Activated CD4-positive, alpha-beta T cell treated with anti-CD3 and anti-CD28 coated beads, Interleukin-2, amount 50 U/mL, for 48 hours (primary cell): Measurements from ENCODE around the gene NTNG2.
"Not testable (repeated sequence)": the region's sequence is repeated elsewhere in the genome, so short reads cannot be mapped to it uniquely, and the experiment has no call there.

Experiments used
- DNase-seq, 2 experiments: peaks; one replicate each; pipeline ENCODE4 v3.0.0-alpha.2; 2020

NTNG2 gene, protein sequence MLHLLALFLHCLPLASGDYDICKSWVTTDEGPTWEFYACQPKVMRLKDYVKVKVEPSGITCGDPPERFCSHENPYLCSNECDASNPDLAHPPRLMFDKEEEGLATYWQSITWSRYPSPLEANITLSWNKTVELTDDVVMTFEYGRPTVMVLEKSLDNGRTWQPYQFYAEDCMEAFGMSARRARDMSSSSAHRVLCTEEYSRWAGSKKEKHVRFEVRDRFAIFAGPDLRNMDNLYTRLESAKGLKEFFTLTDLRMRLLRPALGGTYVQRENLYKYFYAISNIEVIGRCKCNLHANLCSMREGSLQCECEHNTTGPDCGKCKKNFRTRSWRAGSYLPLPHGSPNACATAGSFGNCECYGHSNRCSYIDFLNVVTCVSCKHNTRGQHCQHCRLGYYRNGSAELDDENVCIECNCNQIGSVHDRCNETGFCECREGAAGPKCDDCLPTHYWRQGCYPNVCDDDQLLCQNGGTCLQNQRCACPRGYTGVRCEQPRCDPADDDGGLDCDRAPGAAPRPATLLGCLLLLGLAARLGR

DNA sequence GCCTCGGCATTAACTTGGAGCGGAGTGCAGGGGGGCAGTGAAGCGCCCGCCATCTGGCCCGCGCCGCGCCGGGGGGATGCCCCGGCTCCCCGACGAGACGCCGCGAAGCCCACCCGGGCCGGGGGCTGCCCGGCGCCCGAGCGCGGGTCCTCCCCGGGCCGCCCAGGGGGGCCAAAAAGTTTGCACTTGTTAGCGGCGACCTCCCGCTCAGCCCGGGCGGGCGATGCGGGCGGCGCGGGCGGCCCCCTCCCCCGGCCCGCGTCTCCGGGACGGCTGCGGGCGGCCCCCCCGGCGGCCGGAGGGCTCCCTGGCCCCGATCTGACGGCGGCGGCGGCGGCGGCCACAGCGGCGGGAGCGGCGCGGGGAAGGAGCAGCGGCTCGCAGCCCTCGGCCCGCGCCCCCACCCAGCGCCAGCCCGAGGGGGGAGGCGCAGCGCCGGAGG lies at the start of gene NTNG2:
NTNG2 (plus strand) TSS at position 316 of the 442 bp plus-strand sequence. CDS start 4,774 bp downstream, outside the sequence.
- no peak for DNase-seq

DNA sequence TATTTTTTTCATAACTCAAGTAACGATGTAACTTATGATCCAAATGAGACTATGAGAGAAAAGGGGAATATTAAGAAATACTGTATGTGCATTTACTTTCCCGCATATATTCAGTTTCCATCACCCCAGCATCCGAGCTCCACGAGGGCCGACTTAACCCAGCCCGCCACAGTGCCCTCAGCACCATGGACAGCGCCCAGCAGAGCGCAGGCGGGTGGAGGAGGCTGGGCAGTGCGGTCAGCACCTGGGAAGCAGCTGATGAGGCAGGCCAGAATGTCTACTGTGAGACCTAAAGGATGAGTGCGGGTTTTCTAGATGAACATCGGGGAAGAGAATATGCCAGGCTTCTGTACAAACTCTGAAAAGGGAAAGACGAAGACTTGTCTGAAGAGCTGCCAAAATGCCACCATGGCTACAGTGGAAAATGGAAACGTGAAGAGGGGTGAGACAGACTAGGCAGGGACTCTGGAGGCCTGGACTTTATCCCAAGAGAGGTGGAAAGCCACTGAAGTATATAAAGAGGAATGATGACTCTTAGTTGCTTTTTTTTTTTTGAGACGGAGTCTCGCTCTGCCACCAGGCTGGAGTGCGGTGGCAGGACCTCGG lies 47.7 kb upstream of the NTNG2 start:
- DNase-seq = peak; percentile 44 to 47

DNA sequence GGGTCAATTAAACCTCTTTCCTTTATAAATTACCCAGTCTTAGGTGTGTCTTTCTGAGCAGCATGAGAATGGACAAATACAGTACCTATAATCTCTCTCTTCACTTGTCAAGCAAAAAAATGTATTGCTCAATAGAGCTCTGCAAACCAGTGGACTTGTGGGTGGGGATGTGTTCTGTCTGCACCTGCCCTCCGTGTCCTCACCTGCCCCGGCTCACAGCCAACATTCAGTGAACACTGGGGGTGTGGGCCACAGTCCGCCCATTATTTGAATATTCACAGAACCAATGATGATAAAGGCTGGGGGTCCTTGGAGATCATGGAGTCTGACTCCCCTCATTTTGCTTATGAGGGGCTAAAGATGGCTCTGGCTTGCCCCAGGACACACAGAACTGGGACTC lies 45.3 kb upstream of the NTNG2 start:
- DNase-seq = no peak

DNA sequence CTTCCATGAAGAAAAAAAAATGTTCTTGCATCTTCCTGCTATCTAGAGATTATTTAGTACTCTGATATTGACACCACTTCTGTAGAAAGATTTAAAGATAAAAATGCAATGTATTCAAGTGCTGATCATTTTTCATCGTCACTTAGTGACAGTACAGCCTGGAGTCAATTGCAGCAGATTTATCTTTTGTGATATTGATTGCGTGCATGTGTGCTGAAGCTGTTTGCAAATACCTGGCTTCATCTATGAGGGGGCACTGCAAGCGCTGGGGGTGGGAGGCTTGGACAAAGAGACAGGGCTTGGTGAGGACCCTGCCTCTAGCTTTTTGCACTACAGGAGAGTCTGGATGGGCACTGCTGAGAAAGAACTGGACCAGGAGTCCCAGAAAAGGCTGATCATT lies 44.2 kb upstream of the NTNG2 start:
- DNase-seq = no peak

DNA sequence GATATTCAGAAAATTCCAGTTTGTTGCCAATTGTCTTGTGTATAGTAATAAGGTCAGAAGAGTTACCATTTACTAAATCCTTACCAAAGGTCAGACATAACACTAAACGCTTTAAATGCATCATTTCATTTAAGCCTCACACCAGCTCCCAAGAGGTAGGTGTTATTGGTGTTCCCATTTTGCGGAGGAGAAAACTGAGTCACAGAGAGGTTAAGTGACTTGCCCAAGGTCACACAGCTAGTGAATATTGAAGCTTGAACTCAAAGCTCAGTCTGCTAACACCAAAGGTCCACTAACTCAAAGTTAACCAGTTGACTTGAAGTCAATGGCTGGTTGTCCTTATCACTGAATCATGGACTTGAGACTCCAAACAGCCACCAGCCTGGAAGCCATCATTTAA lies 40.8 kb upstream of the NTNG2 start:
- no peak for DNase-seq

DNA sequence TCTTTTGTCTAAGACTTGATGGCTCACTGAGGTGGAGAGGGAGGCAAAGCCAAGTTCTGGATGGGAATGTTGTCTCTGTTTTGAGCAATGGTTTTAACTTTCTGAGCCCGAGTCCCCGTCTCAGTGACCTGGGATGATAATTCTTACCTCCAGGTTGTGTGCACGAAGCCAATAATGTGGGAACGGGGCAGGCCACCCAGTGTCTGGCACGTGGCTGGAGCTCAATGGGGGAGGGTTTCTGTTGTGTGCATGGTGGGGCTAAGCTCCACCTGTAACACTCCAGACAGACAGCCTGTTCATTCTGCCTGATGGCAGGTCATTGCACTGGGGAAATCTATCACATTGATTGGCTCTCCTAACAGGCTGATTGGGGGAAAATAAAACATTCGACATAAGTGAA lies 37.1 kb upstream of the NTNG2 start:
- DNase-seq = no peak

DNA sequence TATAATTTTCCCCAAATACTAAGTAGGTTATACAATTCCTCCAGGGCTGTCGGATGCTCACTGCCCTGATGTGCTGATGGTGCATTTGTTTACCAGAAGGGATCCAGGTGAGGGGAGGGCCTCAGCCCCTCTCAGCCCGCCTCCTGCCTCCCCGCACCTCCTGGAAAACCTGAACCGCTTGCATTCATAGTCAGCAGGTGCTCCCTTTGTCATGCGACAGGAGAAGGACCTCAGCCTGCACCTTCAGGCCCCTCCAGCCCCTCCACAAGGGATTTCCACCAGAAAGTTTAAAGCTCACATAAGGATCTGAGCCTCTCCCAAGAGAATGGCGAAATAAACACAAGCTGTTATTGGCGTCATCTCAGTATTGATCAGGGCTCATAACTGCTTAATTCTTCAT lies 36.5 kb upstream of the NTNG2 start:
- no peak for DNase-seq

DNA sequence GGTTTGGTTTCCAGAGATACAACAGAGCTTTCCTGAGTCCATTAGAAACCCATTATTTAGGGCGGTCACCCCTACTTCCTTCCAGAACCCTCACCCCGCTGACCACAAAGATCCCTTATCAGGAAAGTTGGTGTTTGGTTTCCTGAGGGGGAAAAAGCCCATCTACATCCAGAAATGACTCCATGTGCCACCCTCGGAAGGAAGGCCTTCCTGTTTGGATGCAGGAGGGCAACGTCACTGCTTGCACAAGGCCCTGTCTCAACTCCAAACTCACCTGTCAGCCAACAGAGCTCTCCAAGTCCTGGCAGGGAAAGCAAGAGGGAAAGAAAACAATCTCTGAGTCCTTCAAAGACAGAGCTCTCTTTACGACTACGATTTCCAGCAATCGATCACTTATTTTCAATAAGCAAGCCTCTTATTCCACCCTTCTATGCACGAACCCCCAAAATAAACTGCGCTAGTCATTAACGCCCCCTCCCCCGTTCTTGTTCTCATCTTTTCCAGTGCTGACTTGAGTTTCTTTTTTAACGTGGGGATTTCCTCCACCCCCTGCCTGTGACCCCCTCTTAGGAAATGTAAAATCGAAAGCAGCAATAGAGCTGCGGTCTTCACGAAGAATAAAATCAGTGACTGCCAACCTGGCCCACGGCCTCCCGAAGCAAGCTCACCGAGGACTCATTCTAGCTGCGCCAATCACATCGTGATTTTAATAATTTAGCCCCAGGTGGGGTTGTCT lies 35.7 kb upstream of the NTNG2 start:
- peak in 1 of 2 experiments; percentile 29 for DNase-seq

DNA sequence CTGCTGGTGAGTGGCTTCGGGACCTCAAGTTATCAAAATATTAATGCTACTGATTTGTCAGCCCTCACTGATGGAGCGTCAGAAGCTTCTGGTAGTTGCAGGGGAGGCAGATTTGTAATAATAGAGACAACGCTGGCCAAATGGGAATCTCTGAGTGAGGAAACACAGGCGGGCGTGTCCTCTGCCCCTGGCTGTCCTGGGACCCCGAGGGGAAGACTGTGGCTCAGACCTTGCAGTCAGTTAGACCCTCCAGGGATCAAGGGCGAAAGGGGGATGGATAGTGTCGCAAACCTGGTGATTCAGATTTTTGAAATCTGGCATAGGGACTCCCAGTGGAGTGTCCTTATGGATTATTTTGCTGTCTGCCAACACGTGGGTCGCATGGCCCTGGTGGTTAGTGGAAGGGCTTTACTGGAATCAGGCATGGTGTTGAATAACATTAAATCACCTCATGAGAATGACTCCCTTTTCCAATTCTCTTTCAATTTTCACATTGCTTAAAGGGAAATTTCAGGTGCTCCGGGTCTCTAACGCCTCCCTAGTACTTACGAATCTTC lies 35.1 kb upstream of the NTNG2 start:
- no peak for DNase-seq

DNA sequence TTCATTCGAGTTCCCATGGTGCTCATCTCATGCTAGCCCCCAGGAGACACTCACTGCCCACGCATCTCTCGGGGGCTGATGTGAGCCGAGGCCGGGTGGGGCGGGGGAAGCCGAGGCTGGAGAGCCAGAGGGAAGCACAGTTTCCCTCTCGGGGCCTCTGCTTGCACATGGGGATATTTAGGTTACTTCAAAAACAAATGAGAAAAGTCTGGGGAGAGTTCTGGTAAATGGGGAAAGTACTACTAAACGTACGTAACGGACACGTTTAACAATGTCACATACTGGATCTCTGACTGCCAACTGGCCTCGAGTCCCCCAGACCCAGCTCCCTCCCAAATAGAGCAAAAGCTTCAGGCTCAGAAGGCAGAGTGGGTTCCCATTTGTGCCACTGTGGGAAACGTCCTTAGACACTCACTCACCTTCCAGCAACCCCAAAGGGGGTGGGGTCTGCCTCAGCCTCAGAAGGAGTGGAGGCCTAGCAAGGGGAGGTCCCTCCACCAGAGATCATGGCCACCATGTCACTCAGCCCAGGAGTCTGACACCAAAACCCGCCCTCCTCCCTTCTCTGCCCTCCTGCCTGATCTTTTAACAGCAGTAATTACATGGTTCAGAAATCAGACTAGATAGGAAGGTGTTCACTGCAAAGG lies 33.8 kb upstream of the NTNG2 start:
- DNase-seq = no peak

DNA sequence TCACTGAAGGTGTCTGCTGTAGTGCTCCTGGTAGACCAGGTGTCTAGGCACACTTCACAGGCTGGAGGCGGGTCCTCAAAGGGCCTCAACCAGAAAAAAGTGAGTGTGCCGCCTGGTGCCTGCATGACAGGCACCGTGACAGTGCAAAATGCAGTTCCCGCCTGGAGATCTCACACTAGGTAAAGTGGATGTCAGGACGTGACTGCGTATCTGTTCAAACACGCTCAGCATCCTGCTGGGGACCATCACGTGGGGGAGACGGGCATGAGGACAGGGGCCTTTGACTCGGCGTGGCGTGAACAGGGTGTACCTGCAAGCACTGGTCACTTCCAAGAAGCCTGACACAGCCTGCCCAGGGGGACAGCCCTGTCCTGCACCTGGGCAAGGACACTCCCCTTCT lies 32.3 kb upstream of the NTNG2 start:
- no peak for DNase-seq

DNA sequence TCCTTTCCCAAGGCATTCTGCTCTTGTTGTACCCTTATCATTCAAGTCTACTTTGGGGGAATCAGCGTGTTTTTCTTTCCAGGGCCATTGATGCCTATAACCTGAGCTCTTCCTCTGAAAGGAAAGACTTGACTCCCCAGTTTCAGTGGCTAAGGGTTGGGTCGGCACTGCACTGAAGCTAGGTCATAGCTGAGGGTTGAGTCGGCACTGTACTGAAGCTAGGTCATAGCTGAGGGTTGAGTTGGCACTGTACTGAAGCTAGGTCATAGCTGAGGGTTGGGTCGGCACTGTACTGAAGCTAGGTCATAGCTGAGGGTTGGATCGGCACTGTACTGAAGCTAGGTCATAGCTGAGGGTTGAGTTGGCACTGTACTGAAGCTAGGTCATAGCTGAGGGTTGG lies 27.8 kb upstream of the NTNG2 start:
- DNase-seq = not testable (repeated sequence)

DNA sequence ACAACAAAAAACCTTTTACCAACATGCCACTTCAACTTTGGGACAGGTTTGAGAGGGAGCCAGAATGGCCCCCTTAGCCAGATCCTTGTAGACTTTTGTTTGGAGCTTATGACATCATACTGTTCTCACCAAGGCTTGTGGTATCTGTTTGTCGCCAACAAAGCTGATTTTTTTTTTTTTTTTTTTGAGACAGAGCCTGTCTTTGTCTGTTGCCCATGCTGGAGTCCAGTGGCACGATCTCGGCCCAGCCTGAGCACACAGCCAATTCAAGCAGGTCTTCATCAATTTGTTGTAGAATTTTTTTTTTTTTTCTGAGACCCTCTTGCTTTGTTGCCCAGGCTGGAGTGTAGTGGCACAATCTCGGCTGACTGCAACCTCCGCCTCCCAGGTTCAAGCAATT lies 26.4 kb upstream of the NTNG2 start:
- no peak for DNase-seq

DNA sequence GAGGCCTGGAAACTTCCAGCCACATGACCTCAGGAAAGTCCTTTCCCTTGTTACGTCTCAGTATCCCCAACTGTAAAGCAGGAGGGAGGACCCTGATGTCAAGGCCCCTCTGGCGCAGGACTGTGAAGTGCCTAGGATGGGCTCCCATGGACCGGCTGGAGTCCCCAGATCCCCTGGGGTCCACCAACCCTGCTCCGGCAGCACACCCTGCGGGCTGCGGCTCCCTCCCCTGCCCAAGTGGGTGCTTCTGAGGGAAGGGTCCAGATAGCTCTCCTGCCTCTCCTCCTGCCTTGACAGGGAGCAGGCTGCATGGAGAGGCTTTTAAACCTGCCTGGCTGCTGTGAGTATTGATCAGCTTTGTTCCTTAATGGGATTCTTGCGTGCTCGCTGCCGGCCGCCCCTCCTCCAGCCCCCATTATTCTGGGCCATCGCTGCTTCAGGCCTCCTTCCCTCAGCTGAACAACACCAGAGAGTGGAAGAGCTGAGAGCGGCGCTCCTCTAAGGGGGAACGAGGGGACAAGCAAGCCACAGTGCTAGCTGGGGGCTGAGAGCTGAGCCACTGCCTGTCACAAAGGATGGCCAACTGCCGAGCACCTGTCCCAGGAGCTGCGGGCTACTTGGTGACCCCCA lies 25.6 kb upstream of the NTNG2 start:
- no peak for DNase-seq

DNA sequence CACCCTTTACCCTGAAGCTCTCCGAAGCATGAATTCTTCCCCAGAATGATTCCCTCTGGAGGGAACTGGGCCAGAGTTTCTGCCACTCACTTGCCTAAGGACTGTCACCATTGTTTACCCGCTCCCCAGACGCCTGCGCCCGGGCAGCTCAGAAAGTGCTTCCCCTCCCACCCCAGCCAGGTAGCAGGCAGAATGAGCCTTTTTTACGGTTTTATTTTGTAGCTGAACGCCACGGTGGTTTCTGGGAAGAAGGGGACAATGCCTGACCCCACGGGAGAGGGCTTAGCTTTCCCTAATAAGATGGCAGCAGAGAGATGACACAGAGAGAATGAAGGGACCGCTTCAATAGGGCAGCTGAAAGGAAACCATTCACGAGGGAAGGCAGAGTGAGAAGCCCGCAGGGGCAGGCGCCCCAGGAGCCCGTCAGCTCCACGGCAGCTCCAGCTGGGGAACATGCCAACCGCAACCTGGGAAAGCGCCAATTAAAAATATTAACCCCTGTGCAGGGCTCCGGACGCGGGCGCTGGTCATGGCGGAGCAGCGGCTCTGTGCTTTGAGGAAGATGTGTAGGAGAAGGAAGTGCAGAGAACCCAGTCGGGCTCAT lies 20.4 kb upstream of the NTNG2 start:
- no peak for DNase-seq

DNA sequence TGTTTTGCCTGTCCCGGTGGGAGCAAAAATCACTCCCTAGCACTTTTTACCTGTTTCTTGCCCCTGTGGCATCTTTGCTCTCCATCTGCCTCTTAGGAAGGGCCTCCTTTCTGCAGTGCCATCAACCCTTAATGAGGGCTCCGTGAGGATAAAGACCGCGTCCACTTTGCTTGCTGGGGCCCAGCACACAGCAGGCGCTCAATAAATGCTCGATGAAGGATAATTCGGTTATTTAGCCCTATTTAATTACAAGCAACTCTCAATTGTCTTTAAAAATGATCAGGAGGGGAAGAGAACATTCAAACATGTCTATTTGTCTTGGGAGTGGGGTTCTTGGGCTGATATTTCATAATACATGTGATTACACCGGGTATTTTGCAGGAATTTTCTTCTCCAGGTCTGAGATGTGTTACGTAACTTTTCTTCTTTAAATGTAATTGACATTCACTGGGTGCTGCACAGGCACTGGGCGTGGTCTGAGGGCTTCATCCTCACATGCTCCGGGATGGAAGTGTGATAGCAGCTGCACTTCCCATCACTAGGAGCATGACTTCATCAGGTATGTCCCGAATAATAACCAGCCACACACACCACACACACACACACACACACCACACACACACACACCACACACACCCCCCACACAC lies 19.8 kb upstream of the NTNG2 start:
- DNase-seq = no peak

DNA sequence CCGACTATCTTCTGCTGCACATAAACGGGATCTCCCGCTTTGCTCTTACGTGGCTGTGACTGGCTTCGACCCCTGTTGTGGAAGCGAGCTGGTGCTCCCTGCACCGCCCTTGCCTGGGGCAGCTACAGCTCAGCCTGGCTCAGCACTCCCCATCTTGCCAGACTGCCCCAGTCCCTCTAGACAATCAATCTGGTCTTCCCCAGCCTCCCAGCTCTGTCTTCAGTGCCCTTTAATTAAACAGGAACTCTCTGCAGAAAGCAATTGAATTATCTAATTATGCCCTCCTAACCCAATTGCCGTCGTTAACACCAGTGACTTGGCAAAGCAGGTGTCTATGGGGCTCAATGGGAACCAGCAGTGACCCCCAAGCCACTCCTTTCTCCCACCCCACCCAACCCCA lies 18.9 kb upstream of the NTNG2 start:
- DNase-seq = no peak

DNA sequence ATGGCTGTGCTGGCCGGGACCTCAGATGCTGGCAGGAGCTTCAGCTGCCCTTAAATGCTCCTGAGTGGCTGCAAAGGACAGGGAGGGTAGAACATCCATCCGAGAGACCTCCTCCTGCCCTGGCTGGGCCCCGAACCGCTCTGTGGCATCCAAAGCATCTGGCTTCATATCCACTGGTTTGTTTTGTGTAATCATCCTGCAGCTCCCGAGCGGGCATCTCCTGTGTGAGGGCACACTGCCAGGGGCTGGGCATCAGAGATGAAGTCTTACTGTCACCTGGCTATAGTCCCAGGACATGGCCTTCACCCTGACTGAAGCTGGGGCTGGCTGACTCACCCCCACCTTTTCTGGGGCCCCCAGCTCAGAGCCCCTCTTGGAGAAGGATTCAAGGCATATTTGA lies 18.5 kb upstream of the NTNG2 start:
- no peak for DNase-seq

DNA sequence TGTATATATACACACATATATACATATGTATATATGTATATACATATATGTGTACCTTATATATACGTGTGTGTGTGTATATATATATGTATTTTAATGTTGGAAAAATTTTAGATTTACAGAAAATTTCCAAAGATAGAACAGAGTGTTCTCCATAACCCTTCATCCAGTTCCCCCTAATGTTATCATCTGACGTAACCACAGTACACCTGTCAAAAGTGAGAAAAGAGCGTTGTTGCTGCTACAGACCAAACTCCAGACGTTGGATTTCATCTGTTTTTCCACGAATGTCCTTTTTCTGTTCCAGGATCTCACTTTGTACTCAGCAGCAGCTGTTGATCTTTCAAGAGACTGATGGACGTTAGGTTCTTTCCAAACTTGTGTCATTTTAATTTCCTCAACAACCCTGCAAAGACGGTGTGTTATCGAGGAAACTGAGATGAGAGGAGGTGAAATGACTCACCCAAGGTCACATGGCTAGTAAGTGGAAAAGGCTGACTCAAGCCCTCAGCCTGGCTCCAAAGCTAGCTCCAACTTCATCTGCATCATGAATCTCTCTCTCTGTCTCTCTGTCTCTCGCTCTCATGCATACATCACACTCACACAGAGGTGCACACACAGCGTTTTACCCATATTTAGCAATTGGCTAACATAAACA lies 17.0 kb upstream of the NTNG2 start:
- DNase-seq = peak; percentile 12 to 30

DNA sequence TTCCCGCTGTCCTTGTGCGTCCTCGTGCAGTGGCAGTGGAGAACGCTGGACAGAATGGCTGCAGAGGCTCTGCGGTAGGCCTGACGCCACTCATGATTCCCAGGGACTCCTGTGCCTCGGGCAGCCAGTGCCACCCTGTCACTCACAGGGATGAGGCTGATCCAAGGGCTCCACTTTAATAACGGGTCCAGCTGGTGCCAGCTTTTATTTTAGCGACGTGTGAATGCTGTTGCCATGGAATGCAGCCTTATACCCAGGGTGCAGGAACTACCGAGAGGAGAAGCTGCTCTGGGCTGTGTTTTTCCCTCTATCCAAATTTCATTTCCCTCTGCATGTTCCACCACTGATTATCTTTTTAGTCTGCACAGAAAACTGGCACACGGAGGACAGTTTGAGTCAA lies 15.8 kb upstream of the NTNG2 start:
- no peak for DNase-seq

DNA sequence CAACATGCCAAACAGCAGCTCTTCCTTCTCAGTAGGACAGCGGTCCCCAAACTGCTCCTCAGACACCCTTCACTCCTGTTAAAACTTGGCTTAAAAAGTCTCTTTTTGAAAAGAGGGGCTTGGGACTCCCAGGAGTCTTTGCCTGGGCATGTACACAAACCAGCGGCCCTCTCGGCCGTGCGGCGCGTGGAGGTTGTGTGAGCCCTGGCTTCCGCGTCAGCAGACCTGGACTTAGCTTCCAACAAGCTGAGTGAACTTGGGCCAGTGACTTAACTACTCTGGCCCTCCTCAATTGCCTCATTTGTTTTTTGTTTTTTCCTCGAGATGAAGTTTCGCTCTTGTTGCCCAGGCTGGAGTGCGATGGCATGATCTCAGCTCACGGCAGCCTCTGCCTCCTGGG lies 15.3 kb upstream of the NTNG2 start:
- no peak for DNase-seq
